ENCODE data around the gene RIPOR3. TPM values are rescaled to one million over a fixed set of nuclear protein-coding genes. Genes with fewer than 3 reads are reported as not detected.

The RIPOR3 gene
- polyA plus RNA-seq, 1 of the 3 experiments (the other 2 are of a cell fraction) = 1.2 TPM

GRCh38 chr20:50654904-50655303 is 36.4 kb downstream of the RIPOR3 start:
- H3K36me3 ChIP-seq (replicated peaks in 1 of 2; ENCODE audit: control insufficient read depth in 1 of 2, insufficient read depth in 2 of 2, low read length in 1 of 2) = no peaks in the 10 kb centered on the region

GRCh38 chr20:50652702-50653294 is 38.5 kb downstream of the RIPOR3 start:
- Histone ChIP-seq H3K9me2 (no peaks in the 10 kb centered on the region), H3F3A (replicated peaks; ENCODE audit: insufficient read depth) (peaks cover 5% of the 10 kb centered on the region), H3K36me3 (replicated peaks in 1 of 2; ENCODE audit: control insufficient read depth in 1 of 2, insufficient read depth in 2 of 2, low read length in 1 of 2) (no peaks in the 10 kb centered on the region), H3K27ac (ENCODE audit: low read depth in 2 of 2, low read length in 1 of 2) (no peak overlapping the region), H3K4me1 (ENCODE audit: control insufficient read depth in 1 of 2, insufficient read depth in 2 of 2, low read depth in 1 of 2, low read length in 1 of 2) (peaks cover 10 to 13% of the 10 kb centered on the region in 2 experiments; a peak in 3 of 4 replicates), H4K20me1 (ENCODE audit: insufficient read depth) (no peaks in the 10 kb centered on the region), H3K4me2 (no peak overlapping the region), H3K9ac (no peak overlapping the region), H2AFZ (ENCODE audit: low read depth) (no peak overlapping the region), H3K79me2 (ENCODE audit: insufficient read depth) (no peaks in the 10 kb centered on the region), H3K9me3 (no peaks in the 10 kb centered on the region), H3K27me3 (ENCODE audit: insufficient read depth) (no peaks in the 10 kb centered on the region), H3K4me3 (ENCODE audit: low read depth in 2 of 2, low read length in 1 of 2) (no peak overlapping the region)
- WGBS (ENCODE audit: low lambda C conversion rate) = 79% methylated on average over 11 of the region's 11 CpGs
- POLR2A ChIA-PET = no interaction called here
- TF ChIP-seq USF1 (IDR thresholded peaks at IDR 0.05; ENCODE audit: borderline replicate concordance, low read depth) (no peak), TEAD4 (IDR thresholded peaks at IDR 0.05; ENCODE audit: borderline replicate concordance, insufficient read depth) (no peak), RXRA (IDR thresholded peaks at IDR 0.05; ENCODE audit: borderline replicate concordance, low read depth) (no peak), RCOR1 (IDR thresholded peaks at IDR 0.05; ENCODE audit: low read length) (no peak), SMC3 (IDR thresholded peaks at IDR 0.05; ENCODE audit: low read depth, low read length) (no peak), YY1 (IDR thresholded peaks at IDR 0.05; ENCODE audit: low read depth) (no peak), RFX5 (IDR thresholded peaks at IDR 0.05; ENCODE audit: low read length) (no peak), NRF1 (IDR thresholded peaks at IDR 0.05; ENCODE audit: low read depth, low read length) (no peak), JUND (IDR thresholded peaks at IDR 0.05) (no peak), POLR2AphosphoS5 (IDR thresholded peaks at IDR 0.05; ENCODE audit: low read depth, low read length) (no peak), TAF1 (IDR thresholded peaks at IDR 0.05; ENCODE audit: borderline replicate concordance, low read depth, low read length) (no peak), GABPA (IDR thresholded peaks at IDR 0.05; ENCODE audit: low read depth) (no peak), ELF1 (IDR thresholded peaks at IDR 0.05) (no peak), MEF2A (IDR thresholded peaks at IDR 0.05; ENCODE audit: borderline replicate concordance, low read depth) (no peak)
- TF ChIP-seq, protein P1, sequence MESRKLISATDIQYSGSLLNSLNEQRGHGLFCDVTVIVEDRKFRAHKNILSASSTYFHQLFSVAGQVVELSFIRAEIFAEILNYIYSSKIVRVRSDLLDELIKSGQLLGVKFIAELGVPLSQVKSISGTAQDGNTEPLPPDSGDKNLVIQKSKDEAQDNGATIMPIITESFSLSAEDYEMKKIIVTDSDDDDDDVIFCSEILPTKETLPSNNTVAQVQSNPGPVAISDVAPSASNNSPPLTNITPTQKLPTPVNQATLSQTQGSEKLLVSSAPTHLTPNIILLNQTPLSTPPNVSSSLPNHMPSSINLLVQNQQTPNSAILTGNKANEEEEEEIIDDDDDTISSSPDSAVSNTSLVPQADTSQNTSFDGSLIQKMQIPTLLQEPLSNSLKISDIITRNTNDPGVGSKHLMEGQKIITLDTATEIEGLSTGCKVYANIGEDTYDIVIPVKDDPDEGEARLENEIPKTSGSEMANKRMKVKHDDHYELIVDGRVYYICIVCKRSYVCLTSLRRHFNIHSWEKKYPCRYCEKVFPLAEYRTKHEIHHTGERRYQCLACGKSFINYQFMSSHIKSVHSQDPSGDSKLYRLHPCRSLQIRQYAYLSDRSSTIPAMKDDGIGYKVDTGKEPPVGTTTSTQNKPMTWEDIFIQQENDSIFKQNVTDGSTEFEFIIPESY (IDR thresholded peaks at IDR 0.05; ENCODE audit: borderline replicate concordance, low read depth) = no peak
- CTCF ChIA-PET = interaction anchor here (0.9 to 1.0 kb wide), 2 partner anchors 23 to 27 kb away, joined by 3 read pairs; no protein-coding TSS in a partner anchor
- no peak for DNase-seq

More at GRCh38 chr20:50654904-50655303, 36.4 kb downstream of the RIPOR3 start:
- Histone ChIP-seq H3F3A (replicated peaks; ENCODE audit: insufficient read depth) (peaks cover 5% of the 10 kb centered on the region), H3K9me2 (no peaks in the 10 kb centered on the region), H3K27ac (ENCODE audit: low read depth in 2 of 2, low read length in 1 of 2) (peak overlapping the region; percentile 48 to 70; a peak in 3 of 4 replicates), H4K20me1 (ENCODE audit: insufficient read depth) (no peaks in the 10 kb centered on the region), H3K9me3 (no peaks in the 10 kb centered on the region), H3K27me3 (ENCODE audit: insufficient read depth) (no peaks in the 10 kb centered on the region), H3K4me2 (peak overlapping the region; percentile 68), H3K4me1 (ENCODE audit: control insufficient read depth in 1 of 2, insufficient read depth in 2 of 2, low read depth in 1 of 2, low read length in 1 of 2) (peaks cover 10 to 13% of the 10 kb centered on the region in 2 experiments; a peak in 3 of 4 replicates), H3K4me3 (ENCODE audit: low read depth in 2 of 2, low read length in 1 of 2) (no peak overlapping the region), H3K79me2 (ENCODE audit: insufficient read depth) (no peaks in the 10 kb centered on the region), H2AFZ (ENCODE audit: low read depth) (peak overlapping the region; percentile 85), H3K9ac (peak overlapping the region; percentile 49; the same call in 1 of the 2 replicates)
- ChIA-PET POLR2A (no interaction called here), CTCF (interaction anchor here (0.8 to 1.9 kb wide), 2 partner anchors 9 kb away, joined by 3 to 7 read pairs; no protein-coding TSS in a partner anchor)
- TF ChIP-seq POLR2AphosphoS5 (IDR thresholded peaks at IDR 0.05; ENCODE audit: low read depth, low read length) = no peak
- no peak for TF ChIP-seq MXI1 (IDR thresholded peaks at IDR 0.05; ENCODE audit: low read depth, low read length)
- TF ChIP-seq MAX (IDR thresholded peaks at IDR 0.05; ENCODE audit: low read depth) = no peak
- TF ChIP-seq ELF1 (IDR thresholded peaks at IDR 0.05) = no peak
- no peak for TF ChIP-seq RFX5 (IDR thresholded peaks at IDR 0.05; ENCODE audit: low read length)
- TF ChIP-seq EP300 (IDR thresholded peaks at IDR 0.05; ENCODE audit: borderline replicate concordance in 1 of 2, low read depth in 1 of 2, low read length in 1 of 2) = no peak
- TF ChIP-seq USF2 (IDR thresholded peaks at IDR 0.05; ENCODE audit: borderline replicate concordance, low read depth, low read length) = no peak
- no peak for TF ChIP-seq RXRA (IDR thresholded peaks at IDR 0.05; ENCODE audit: borderline replicate concordance, low read depth)
- no peak for TF ChIP-seq NRF1 (IDR thresholded peaks at IDR 0.05; ENCODE audit: low read depth, low read length)
- 87% methylated on average over 6 of the region's 6 CpGs for WGBS (ENCODE audit: low lambda C conversion rate)
- DNase-seq = no peak

Measured in SK-N-SH (cell line).